Chondrocyte (in vitro differentiated cells): Measurements from ENCODE around the gene HOXB13. TPM values are rescaled to one million over a fixed set of nuclear protein-coding genes. Genes with fewer than 3 reads are reported as not detected.

Experiments used
- DNase-seq: peaks from one replicate; pipeline ENCODE4 v3.0.0; 2021; ENCODE audit warnings: mixed read lengths, low spot score
- H3K27ac Mint-ChIP-seq: one replicate; pipeline ENCODE4 v1.8.0; 2021; ENCODE audit warnings: mild to moderate bottlenecking, moderate library complexity, mixed read lengths; ENCODE audit not compliant: unreplicated experiment
- H3K27me3 Mint-ChIP-seq: 2 replicates; pipeline ENCODE4 v1.8.0; 2021; ENCODE audit warnings: low read depth, mixed read lengths
- H3K36me3 Mint-ChIP-seq: 2 replicates; pipeline ENCODE4 v1.8.0; 2021; ENCODE audit warnings: low read depth, mixed read lengths
- H3K4me1 Mint-ChIP-seq: 2 replicates; pipeline ENCODE4 v1.8.0; 2021; ENCODE audit warnings: low read depth, mild to moderate bottlenecking, mixed read lengths
- H3K4me3 Mint-ChIP-seq: one replicate; pipeline ENCODE4 v1.8.0; 2021; ENCODE audit warnings: mild to moderate bottlenecking, moderate library complexity, mixed read lengths; ENCODE audit not compliant: unreplicated experiment
- H3K9me3 Mint-ChIP-seq: 2 replicates; pipeline ENCODE4 v1.8.0; 2021; ENCODE audit warnings: low read depth, mixed read lengths
- long read RNA-seq: library from polyadenylated mRNA; stranded (forward); transcript quantifications from one replicate; pipeline ENCODE4 v2.0.0, GENCODE V29; 2021
- total RNA-seq: library from RNA; stranded (reverse); gene quantifications from 3 replicates; pipeline ENCODE4 v1.2.1, GENCODE V29; 2021
- TF ChIP-seq, protein P1 (sequence below): fragments of 200-600 bp; sonication (generic); IDR thresholded peaks from 2 replicates; pipeline ENCODE4 v1.5.0; 2021; ENCODE audit warnings: antibody characterized with exemption, mild to moderate bottlenecking, moderate library complexity

Gene HOXB13
- 0.19 TPM in 1 of 3 replicates, not detected in the others for total RNA-seq
- long read RNA-seq = 0 reads

DNA sequence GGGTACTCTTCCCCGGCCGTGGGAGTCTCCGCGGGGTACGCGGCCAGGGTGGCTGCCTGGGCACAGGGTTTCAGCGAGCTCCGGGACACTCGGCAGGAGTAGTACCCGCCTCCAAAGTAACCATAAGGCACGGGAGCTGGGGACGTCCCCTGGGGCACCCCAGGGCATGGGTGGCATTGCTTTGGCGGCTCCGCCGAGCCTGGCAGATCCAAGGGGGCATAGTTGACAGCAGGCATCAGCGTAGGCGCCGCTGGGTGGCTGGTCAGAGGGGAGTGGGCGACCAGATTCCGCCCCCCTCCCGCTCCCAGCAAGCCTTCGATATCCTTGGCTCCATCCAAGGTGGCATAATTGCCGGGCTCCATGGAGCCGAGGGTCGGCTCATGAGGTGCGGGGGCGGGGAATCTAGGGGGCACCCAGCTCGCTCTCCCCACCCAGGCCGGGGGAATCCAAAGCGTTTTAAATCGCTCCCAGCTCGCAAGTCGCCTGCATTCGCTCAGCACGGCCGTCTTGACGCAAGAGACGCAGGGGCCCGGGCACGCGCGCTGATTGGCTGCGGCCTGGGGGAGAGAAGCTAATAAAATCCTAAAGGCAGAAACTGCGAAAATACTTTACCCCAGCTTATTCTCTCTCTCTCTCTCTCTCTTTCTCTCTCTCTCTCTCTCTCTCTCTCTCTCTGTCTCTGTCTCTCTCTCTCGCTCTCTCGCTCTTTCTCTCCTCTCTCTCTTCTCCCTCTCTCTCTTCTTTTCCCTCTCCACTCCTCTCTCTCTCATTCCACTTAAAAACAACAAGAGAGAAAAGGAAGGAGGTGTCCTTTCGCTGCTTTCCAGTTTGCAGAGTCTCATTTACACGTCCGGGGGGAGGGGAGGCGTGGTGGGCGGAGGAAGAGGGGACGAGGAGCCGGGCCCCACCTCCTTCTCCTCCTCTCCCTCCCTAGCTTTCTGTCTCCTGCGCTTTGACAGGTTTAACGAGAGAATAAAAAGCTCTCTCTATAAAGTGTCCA, at the start of gene HOXB13:
TSS of gene HOXB13 (minus strand) at position 519 of the 1,000 bp plus-strand sequence. CDS start at position 362, 157 bp downstream.
- no peak for DNase-seq
- peaks cover 90% of the 10 kb centered on the region for H3K27me3 Mint-ChIP-seq
- H3K36me3 Mint-ChIP-seq = peaks cover 2% of the 10 kb centered on the region
- H3K4me1 Mint-ChIP-seq = peaks cover 16% of the 10 kb centered on the region
- H3K4me3 Mint-ChIP-seq = peak within 1 kb of the TSS; percentile 33
- H3K9me3 Mint-ChIP-seq = no peaks in the 10 kb centered on the region
- H3K27ac Mint-ChIP-seq = no peak within 1 kb of the TSS
- TF ChIP-seq, protein P1, sequence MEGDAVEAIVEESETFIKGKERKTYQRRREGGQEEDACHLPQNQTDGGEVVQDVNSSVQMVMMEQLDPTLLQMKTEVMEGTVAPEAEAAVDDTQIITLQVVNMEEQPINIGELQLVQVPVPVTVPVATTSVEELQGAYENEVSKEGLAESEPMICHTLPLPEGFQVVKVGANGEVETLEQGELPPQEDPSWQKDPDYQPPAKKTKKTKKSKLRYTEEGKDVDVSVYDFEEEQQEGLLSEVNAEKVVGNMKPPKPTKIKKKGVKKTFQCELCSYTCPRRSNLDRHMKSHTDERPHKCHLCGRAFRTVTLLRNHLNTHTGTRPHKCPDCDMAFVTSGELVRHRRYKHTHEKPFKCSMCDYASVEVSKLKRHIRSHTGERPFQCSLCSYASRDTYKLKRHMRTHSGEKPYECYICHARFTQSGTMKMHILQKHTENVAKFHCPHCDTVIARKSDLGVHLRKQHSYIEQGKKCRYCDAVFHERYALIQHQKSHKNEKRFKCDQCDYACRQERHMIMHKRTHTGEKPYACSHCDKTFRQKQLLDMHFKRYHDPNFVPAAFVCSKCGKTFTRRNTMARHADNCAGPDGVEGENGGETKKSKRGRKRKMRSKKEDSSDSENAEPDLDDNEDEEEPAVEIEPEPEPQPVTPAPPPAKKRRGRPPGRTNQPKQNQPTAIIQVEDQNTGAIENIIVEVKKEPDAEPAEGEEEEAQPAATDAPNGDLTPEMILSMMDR = no peak

DNA sequence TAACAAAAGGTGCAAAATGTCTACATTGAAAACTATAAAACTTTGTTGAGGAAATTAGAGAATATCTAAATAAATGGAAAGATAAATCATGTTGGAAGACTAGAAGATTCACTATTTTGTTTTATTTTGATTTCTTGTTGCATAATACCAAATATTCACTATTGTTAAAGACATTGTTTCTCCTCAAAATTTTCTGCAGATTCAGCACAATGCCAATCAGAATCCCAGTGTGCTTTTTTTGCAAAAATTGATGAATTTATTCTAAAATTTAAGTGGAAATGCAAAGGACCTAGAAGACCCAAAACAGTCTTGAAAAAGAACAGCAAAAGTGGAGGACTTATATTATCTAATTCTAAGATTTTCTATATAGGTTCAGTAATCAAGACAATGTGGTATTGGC, 48.1 kb upstream of the HOXB13 start:
- no peak for DNase-seq
- H3K27ac Mint-ChIP-seq = no peak overlapping the region
- TF ChIP-seq, protein P1 = no peak
- H3K4me3 Mint-ChIP-seq = no peak overlapping the region
- H3K27me3 Mint-ChIP-seq = peaks cover 28% of the 10 kb centered on the region
- H3K4me1 Mint-ChIP-seq = no peaks in the 10 kb centered on the region
- peaks cover 2% of the 10 kb centered on the region for H3K36me3 Mint-ChIP-seq
- peaks cover 6% of the 10 kb centered on the region for H3K9me3 Mint-ChIP-seq

DNA sequence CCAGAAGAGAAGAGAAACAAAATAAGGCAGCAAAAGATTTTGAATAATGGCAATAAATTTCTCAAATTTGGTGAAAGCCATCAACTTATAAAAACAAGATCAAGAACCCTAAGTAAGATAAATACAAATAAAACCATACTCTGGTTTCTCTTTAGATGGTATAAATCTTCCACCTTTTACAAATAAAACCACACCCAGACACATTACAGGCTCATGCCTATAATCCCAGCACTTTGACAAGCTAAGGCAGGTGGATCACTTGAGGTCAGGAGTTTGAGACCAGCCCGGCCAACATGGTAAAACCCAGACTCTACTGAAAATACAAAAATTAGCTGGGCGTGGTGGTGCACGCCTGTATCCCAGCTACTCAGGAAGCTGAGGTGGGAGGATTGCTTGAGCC, 44.7 kb upstream of the HOXB13 start:
- Mint-ChIP-seq H3K4me3 (no peak overlapping the region), H3K27me3 (peaks cover 29% of the 10 kb centered on the region), H3K9me3 (peaks cover 3% of the 10 kb centered on the region), H3K36me3 (no peaks in the 10 kb centered on the region), H3K4me1 (no peaks in the 10 kb centered on the region), H3K27ac (no peak overlapping the region)
- no peak for DNase-seq
- TF ChIP-seq, protein P1 = no peak

DNA sequence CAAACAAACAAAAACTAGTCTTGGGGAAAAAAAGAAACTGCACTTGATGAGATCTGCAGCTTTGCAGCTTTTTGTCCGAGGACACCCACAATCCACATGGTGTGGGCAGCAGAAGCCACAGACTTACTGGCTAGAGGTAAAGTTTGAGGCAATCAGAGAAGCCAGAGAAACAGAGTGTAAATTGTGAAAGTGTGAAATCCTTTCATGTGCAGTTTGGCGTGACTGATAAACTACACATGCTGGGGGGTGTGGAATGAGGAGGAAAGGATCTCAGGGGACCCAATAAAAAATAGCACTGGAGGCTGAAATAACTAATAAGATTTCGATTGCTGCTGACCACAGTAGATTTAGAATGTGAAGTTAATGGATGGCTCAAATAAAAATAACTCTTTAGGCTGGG, 42.4 kb upstream of the HOXB13 start:
- Mint-ChIP-seq H3K27me3 (peaks cover 32% of the 10 kb centered on the region), H3K4me1 (no peaks in the 10 kb centered on the region), H3K4me3 (no peak overlapping the region), H3K9me3 (peaks cover 3% of the 10 kb centered on the region), H3K36me3 (no peaks in the 10 kb centered on the region), H3K27ac (no peak overlapping the region)
- TF ChIP-seq, protein P1 = no peak
- DNase-seq = no peak

DNA sequence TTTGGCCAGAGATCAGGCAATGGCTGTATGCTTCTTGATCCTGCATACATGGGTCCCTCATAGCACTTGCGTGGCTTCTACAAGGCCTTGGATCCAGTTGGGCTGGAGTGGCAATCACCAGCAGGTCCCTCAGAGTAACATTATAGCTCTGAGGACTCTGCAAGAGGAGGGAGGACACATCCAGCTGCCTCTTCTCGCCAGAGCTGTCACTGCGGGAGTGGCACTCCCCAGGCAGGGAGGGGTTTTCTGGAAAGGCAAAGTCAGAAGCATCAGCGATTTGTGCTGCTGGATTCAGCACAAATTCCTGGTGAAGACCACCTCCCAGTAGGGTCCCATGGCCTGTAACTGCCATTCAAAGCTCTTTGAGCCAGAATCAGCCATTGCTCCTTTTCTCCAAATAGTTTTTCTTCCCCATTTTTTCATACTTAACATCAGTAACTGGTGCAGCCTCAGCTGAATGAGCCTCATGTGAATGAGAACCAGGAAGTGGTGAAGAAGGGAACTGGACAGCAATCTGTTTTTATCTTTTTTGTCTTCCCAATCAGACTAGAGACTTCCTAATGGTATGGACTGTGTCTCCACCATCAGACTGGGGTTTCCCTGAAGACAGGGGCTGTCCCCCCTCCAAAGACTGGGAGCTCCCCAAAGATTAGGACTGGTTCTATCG, 40.6 kb upstream of the HOXB13 start:
- no peak overlapping the region for H3K27ac Mint-ChIP-seq
- no peaks in the 10 kb centered on the region for H3K9me3 Mint-ChIP-seq
- no peak overlapping the region for H3K4me3 Mint-ChIP-seq
- peaks cover 40% of the 10 kb centered on the region for H3K27me3 Mint-ChIP-seq
- H3K4me1 Mint-ChIP-seq = no peaks in the 10 kb centered on the region
- TF ChIP-seq, protein P1 = no peak
- DNase-seq = no peak
- H3K36me3 Mint-ChIP-seq = no peaks in the 10 kb centered on the region
